HG03378 (cell line): ENCODE data around the gene HGF.
"Not testable (repeated sequence)": the region's sequence is repeated elsewhere in the genome, so short reads cannot be mapped to it uniquely, and the experiment has no call there.

ENCODE experiments used
- ATAC-seq: cut with Tn5 transposase; IDR thresholded peaks from one replicate; pipeline ENCODE4 v1.9.1; 2021; ENCODE audit warnings: mild to moderate bottlenecking, moderate library complexity; ENCODE audit not compliant: unreplicated experiment

Gene HGF

DNA sequence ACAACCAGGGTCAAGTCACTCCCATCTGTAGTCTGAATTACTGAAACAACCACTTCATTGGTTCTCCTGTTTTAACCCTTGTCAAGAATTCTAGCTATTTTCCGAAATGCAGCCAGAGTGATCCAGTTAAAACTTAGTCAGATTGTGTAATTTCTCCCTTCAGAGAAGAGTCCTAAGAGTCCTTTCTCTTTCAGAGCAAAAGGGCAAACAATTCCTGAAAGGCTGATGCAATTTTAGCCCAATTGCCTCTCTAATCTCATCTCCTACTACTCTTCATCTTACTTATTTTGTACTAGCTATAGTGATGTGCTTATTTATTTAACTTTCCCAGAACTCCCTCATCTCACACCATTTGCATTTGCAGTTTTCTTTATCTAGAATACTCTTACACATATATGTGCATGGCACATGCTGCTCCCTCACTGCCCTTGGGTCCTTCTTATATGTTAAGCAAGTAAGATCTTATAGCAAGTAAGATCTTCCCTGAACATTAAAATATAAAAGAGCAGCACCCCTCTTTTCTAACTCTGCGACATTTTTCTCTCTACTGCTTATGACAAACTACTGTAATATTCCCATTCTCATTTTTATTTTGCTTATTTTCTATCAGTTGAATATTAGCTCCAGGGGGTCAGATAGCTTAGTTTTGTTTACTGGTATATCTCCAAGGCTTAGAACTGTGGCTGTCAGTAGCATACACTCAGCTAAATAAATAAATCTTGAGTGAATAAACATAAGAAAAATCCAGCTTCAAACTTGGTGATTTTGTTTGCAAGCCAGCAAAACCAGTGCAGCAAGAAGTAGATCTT, 44.6 kb downstream of the HGF start:
- no peak for ATAC-seq

- not testable (repeated sequence) for ATAC-seq
These were observed 47.6 kb downstream of the HGF start for GRCh38 chr7:81722250-81722649.

DNA sequence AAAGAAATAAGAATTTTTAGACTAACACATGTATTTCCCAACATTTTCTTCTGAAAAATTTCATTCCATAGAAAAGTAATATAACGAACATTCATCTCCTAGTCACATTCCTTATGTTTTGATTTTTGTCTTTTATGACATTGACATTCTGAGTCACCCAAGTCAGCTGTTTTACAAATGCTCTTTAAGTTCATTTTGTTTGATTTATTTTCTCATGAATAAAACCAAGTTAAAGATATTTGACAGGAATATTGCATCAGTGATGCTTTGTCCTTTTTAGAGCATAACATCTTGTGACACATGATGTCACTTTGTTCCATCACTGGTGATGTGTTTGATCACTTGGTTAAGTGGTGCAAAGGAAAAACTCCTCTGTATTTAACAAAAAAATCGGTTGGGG, 48.4 kb downstream of the HGF start:
- no peak for ATAC-seq

- no peak for ATAC-seq
These were observed 50.0 kb downstream of the HGF start for GRCh38 chr7:81719865-81720264.

DNA sequence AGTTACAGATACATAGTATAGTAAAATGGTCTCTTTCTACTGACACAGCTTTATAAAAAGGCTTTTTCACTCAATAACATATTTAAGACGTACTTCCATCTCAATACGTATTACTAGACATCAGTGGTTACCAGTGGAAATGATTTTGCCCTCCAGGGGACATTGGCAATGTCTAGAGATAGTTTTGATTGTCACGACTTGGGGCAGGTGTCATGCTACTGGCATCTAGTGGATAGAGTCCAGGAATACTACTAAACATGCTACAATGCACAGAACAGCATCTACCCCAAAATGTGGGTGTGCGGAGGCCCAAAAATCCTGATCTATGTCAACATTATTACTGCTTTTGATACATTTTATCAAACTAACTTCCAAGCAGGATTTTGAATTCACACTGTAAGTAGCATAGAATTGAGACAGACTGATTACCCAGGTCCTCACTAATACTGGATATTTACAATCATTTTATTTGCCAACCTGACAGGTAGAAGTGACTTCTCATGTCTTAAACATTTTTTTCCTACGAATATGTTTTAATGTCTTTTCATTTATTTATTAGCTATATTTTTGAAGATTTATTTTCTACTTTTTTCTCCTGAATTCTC, 53.8 kb downstream of the HGF start:
- no peak for ATAC-seq

DNA sequence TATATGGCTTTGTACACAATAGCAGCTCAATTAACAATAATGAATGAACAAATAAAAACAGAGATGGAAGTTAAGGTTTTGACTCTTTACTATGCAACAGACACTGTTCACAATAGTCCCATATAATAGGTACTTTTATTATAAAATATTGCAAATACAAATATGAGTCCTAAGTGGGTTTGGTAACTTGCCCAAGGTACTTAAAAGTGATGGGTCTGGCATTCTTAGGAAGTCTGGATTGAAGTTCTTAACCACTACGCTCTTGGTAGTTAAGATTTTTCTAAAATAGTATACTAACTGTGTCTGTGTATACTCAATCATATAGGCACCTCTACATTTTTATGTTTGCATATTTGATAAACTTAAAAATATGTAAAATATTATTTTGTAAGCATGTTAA, 55.5 kb downstream of the HGF start:
- ATAC-seq = no peak

- ATAC-seq = no peak
These were observed 59.1 kb downstream of the HGF start for GRCh38 chr7:81710751-81711150.

DNA sequence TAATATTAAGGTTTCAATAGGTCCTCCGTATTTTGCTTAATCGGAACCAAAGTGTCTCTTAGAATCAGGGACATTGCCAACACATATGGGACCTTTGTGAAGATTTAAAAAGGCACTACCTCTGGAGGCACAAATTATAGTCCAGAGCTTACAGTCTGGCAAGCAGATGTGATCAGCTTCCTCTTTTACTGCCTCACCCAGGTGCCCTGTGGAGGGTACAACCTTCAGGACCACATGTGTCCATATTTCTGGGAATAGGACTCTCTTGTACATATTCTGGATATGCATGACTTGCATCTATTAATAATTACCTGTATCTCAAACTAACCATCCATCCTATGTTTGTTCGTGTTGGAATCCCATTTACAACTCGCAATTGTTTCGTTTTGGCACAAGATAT, 60.0 kb downstream of the HGF start:
- no peak for ATAC-seq

GRCh38 chr7:81707966-81708365, 61.9 kb downstream of the HGF start:
- ATAC-seq = no peak

- no peak for ATAC-seq
These were observed 62.7 kb downstream of the HGF start for GRCh38 chr7:81707196-81707595.

DNA sequence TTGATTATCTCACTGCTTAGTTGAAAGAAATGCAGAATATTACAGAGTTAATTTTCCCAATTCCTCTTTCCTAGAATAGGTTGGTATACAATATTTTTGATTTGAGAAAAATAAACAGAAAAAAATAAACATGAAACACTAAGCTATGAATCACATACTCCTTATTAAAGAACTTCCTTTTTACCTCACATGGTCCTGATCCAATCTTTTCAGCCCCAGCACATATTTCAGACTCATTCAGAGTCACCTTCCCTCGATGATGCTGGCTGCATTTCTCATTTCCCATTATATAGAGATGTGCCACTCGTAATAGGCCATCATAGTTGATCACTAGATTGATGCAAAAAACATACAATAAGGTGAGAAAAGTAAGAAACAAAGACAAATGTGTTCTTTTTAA, 64.6 kb downstream of the HGF start:
- no peak for ATAC-seq

DNA sequence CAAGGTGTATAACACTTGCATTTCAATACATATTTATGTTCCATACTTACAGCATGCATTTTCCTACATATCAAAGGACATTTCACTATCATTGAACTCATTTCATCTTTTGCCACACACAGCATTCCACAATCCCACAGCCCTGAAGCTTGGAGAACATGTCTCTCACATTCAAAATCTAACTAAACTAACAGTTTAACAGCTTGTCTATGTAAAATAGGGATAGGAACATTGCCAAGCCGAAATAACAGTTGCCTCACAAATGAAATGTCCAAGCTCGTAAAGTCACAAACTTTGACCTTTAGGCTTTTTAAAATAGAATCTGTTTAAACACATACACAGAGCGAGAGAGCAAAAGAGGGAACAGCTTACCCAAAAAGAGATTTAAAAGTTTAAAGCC, 65.3 kb downstream of the HGF start:
- no peak for ATAC-seq

DNA sequence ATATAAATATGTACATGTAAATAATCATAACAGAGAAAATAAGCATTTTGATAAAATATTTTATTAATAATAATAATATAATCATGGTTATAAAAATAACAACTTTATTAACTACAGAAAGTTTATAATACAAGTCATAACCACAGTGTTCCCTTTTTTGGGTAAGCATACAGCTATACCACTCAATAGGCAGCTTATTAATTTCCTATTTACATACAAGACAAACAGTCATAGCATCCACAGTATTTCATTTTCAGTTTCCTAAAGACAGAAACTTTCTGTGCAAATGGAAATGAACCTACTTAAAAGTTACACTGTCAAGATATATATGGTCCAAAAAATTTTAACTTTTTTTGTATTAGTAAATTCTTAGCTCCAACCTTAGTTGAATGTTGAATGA, 70.9 kb downstream of the HGF start:
- no peak for ATAC-seq

DNA sequence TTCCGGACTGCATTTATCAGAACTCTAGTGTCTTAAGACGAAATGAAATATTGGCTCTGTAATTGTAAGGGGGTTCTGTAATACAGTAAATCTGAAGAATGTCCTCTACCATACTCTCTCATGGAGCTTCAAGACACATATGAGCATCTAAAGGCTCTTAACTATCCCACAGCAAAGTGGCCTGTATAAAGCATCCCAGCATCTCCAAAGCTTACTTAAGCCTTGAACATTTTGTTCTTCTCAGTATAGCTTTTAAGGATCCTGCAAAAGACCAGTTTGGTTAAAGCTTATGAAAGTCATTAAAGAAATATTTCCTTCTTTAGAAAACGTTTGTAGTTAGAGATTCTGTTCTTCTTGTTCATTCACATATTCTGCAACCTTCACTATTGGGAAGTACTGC, 75.1 kb downstream of the HGF start:
- ATAC-seq = no peak

- ATAC-seq = no peak
These were observed 76.0 kb downstream of the HGF start for GRCh38 chr7:81693894-81694293.

DNA sequence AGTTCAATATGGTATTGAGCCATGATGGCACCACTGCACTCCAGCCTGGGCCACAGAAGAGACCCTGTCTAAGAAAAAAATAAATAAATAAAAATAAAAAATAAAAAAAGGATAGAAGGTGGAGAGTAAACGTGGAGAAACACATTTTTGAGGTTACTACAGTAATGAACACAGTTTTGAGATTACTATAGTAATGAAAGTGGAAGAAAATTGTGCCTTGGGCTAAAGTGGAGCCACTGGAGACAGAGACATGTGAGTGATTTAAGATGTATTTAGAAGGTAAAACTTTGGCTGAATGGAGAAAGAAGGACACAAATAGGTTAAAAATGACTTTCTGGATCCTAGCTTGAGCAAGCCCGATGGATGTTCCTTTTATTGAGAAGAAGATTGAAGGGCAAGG, 76.8 kb downstream of the HGF start:
- no peak for ATAC-seq

DNA sequence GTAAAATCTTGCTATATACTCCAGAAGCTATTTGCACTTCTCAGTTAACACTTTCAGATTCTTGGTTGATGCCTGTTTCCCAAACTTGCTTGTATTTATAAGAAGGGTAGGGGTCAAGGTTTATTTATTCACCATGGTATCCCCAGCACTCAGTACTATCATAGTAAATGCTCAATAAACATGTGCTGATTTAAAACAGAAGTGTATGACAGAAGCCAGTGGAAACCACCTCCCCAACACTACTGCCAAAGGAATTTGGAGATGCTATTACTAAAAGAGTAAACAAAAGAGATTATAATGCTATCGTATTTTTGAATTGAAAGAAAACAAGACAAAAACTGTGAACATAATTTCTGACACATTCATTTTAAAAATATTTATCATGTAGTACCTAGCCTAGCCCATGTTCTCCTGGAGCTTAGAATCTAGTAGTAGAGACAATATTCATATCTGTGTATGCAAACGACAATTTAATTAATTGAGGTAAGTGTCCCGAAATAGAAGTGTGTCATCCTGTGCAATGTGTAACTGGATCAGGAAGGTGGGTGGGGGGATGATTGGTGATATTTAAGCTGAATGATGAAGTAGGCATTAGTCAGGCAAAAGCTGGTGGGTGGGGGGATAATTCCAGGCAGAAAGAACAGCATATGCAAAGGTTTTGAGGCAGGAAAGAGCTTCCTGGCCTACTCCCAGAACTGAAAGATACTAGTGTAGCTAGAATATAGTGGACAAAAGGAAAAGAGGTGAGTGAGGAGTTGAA, 77.5 kb downstream of the HGF start:
- ATAC-seq = no peak

DNA sequence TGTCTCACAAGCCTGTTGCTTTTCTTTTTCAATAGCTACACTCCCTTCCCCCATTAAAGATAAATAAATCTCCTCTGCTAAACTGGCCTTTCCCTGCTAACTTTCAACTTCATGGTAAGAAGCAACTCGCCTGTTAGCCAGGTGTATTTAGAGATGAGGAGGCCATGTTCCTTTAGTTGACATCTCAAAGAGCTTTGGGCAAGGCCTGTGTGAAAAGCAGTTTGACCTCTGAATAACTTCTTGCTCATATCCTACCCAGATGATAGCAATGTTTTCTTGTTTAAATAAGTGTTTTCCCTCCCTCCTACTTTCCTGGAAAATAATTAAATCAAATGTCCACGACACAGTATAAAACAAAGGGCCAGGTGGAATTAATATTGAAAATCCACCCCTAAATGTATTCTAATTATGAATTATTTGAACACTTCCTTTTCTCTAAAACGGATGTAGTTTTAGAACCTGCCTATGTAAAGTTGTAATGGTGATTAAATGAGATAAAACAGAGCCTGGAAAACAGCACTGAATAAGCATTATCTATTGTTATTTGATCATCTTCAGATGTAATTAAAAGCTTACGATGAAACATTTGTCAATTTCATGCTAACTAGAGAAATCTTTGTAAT, 78.5 kb downstream of the HGF start:
- no peak for ATAC-seq

DNA sequence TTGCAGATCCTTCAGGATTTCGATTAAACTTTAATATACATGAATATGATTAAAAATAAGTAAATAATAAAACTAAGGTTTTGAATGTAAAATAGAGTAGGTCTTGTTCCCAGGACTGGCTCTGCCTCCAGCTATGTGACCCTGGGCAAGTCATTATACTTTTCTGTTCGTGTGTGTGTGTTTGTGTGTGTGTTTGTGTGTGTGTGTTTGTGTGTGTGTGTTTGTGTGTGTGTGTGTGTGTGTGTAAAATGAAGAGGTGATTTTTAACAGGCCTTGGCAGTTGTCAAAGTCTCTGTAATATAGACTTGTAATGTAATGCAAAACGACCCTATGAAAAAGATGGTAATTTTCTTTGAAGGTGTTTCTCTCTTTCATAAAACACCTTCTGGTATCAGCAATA, 79.2 kb downstream of the HGF start:
- ATAC-seq = no peak

DNA sequence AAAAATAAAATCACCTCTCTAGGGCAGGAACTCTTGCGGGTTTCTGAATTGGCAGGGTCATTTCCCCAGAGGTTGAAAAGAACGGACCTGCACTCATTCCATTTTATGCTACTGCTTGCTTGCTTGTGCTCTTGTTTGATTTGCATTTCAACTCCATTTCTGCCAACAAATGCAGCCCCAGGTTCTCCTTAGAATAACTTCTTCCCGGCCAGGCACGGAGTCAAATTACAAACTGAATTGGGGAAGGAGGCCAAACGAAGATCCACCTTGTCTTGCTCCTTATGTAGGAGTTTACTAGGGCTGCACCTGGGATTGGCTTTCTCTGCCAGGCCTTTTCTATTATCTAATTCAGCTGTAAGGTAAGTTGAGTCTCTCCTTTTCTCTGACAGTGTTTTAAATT, 79.6 kb downstream of the HGF start:
- ATAC-seq = no peak

DNA sequence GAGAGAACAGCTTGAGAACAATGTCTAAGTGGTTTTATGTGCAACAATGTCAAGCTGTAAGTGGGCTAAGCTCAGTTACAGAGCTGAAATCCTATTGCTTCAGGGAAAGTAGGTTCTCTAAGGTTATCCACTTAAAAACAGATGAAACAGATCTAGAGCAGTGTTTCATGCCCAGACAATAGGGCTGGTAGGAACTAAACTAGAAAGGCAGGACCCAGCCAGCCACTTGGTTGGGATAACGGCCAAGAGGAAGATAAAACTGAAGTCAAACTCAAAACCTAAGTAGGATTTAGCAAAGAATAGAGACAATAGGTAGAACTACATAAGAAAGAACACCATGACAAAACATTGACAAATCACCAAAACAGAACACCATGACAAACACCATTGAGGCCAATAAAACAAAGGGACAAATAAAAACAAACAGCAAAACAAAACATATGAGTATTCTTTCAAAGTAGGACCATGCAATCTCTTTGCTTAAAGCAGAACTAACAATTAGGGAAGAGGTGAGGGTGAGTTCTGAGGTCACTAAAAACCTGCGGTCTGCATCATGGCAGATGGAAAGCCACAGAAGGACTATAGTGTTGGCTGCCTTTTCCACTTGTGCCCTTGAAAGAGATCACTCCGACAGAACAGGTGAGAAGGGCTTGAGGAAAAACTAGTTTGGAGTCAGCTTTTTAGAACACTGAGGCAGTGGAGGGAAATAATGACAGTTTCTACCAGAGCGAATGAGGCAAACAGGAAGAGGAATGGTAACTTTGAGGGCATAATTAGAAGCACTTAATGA, 81.0 kb downstream of the HGF start:
- ATAC-seq = no peak
